CD4-positive, alpha-beta T cell treated with Interleukin-15 for 4 hours (primary cell): ENCODE results near the gene KISS1.
"Not testable (repeated sequence)": the region's sequence is repeated elsewhere in the genome, so short reads cannot be mapped to it uniquely, and the experiment has no call there.

Experiments
- DNase-seq: peaks from one replicate; pipeline ENCODE4 v3.0.0-alpha.2; 2020; ENCODE audit warnings: low spot score

Gene KISS1

GRCh38 chr1:204196068-204196795 is at the start of gene KISS1:
KISS1 (minus strand) TSS chr1:204196491; CDS start chr1:204192876, 3,615 bp downstream.
- DNase-seq, result no peak

- DNase-seq, result no peak
Observed at GRCh38 chr1:204242920-204243319, 46.6 kb upstream of the KISS1 start.

GRCh38 chr1:204241914-204242313 is 45.6 kb upstream of the KISS1 start:
- DNase-seq, result no peak

- DNase-seq, result no peak
Observed at GRCh38 chr1:204241050-204241449, 44.8 kb upstream of the KISS1 start.

GRCh38 chr1:204240233-204240632 is 43.9 kb upstream of the KISS1 start:
- no peak for DNase-seq

GRCh38 chr1:204239401-204239800 is 43.1 kb upstream of the KISS1 start:
- DNase-seq, result not testable (repeated sequence)

- not testable (repeated sequence) for DNase-seq
Observed at GRCh38 chr1:204238520-204238919, 42.2 kb upstream of the KISS1 start.

- not testable (repeated sequence) for DNase-seq
Observed at GRCh38 chr1:204237515-204237914, 41.2 kb upstream of the KISS1 start.

- no peak for DNase-seq
Observed at GRCh38 chr1:204232526-204232925, 36.2 kb upstream of the KISS1 start.

- no peak for DNase-seq
Observed at GRCh38 chr1:204230211-204230610, 33.9 kb upstream of the KISS1 start.

GRCh38 chr1:204228896-204229295 is 32.6 kb upstream of the KISS1 start:
- DNase-seq, result no peak

- no peak for DNase-seq
Observed at GRCh38 chr1:204227996-204228785, 31.9 kb upstream of the KISS1 start.

GRCh38 chr1:204227351-204227750 is 31.1 kb upstream of the KISS1 start:
- no peak for DNase-seq

GRCh38 chr1:204225841-204226735 is 29.8 kb upstream of the KISS1 start:
- no peak for DNase-seq

GRCh38 chr1:204224655-204225054 is 28.4 kb upstream of the KISS1 start:
- no peak for DNase-seq

GRCh38 chr1:204223129-204223860 is 27.0 kb upstream of the KISS1 start:
- DNase-seq, result no peak

GRCh38 chr1:204222764-204223055 is 26.4 kb upstream of the KISS1 start:
- DNase-seq, result no peak

- DNase-seq, result no peak
Observed at GRCh38 chr1:204222006-204222763, 25.9 kb upstream of the KISS1 start.

GRCh38 chr1:204221271-204221670 is 25.0 kb upstream of the KISS1 start:
- no peak for DNase-seq

GRCh38 chr1:204219971-204220616 is 23.8 kb upstream of the KISS1 start:
- DNase-seq, result no peak

GRCh38 chr1:204218552-204218951 is 22.3 kb upstream of the KISS1 start:
- DNase-seq, result no peak
